HG02763 (cell line): Measurements from ENCODE around the gene ADARB2.
"Not testable (repeated sequence)": the region's sequence is repeated elsewhere in the genome, so short reads cannot be mapped to it uniquely, and the experiment has no call there.

Experiments used
- ATAC-seq: cut with Tn5 transposase; IDR thresholded peaks from one replicate; pipeline ENCODE4 v1.9.1; 2021; ENCODE audit warnings: mild to moderate bottlenecking, moderate library complexity; ENCODE audit not compliant: unreplicated experiment

ADARB2 gene

GRCh38 chr10:1449572-1450205 is 287.6 kb downstream of the ADARB2 start:
- no peak for ATAC-seq

- ATAC-seq = no peak
Observed at GRCh38 chr10:1449021-1449420, 288.3 kb downstream of the ADARB2 start.

- no peak for ATAC-seq
Observed at GRCh38 chr10:1448252-1448930, 288.9 kb downstream of the ADARB2 start.

- ATAC-seq = no peak
Observed at GRCh38 chr10:1444826-1445225, 292.5 kb downstream of the ADARB2 start.

GRCh38 chr10:1440897-1441296 is 296.4 kb downstream of the ADARB2 start:
- no peak for ATAC-seq

GRCh38 chr10:1434912-1435692 is 302.2 kb downstream of the ADARB2 start:
- no peak for ATAC-seq

GRCh38 chr10:1434202-1434601 is 303.1 kb downstream of the ADARB2 start:
- ATAC-seq = no peak

GRCh38 chr10:1432161-1432560 is 305.2 kb downstream of the ADARB2 start:
- no peak for ATAC-seq

- ATAC-seq = no peak
Observed at GRCh38 chr10:1431229-1431628, 306.1 kb downstream of the ADARB2 start.

- ATAC-seq = not testable (repeated sequence)
Observed at GRCh38 chr10:1427521-1428186, 309.7 kb downstream of the ADARB2 start.

GRCh38 chr10:1426786-1427185 is 310.5 kb downstream of the ADARB2 start:
- ATAC-seq = no peak

- ATAC-seq = peak; percentile 55
Observed at GRCh38 chr10:1425879-1426278, 311.4 kb downstream of the ADARB2 start.

- no peak for ATAC-seq
Observed at GRCh38 chr10:1424648-1425047, 312.7 kb downstream of the ADARB2 start.

- no peak for ATAC-seq
Observed at GRCh38 chr10:1423676-1424253, 313.6 kb downstream of the ADARB2 start.

GRCh38 chr10:1422275-1422674 is 315.1 kb downstream of the ADARB2 start:
- ATAC-seq = no peak

- peak; percentile 89 for ATAC-seq
Observed at GRCh38 chr10:1420661-1421362, 316.5 kb downstream of the ADARB2 start.

GRCh38 chr10:1419796-1420610 is 317.3 kb downstream of the ADARB2 start:
- no peak for ATAC-seq

GRCh38 chr10:1418031-1418550 is 319.2 kb downstream of the ADARB2 start:
- ATAC-seq = no peak

GRCh38 chr10:1417574-1417973 is 319.8 kb downstream of the ADARB2 start:
- ATAC-seq = no peak
